ENCODE results near the gene NCAPG2.

- no peak for TF ChIP-seq CTCF (conservative IDR thresholded peaks at IDR 0.05; ENCODE audit: low read length)
- TF ChIP-seq EZH2phosphoT487 (IDR thresholded peaks at IDR 0.05; ENCODE audit: borderline replicate concordance), result no peak
Measured at GRCh38 chr7:158726277-158726807, 21.7 kb upstream of the NCAPG2 start.

All from Loucy (cell line).